ENCODE results near the gene HLA-DQA1. TPM values are rescaled to one million over a fixed set of nuclear protein-coding genes. Genes with fewer than 3 reads are reported as not detected.

HLA-DQA1 gene
- total RNA-seq, 2 experiments from 2014 or later: 5.9 to 6.9 TPM

DNA sequence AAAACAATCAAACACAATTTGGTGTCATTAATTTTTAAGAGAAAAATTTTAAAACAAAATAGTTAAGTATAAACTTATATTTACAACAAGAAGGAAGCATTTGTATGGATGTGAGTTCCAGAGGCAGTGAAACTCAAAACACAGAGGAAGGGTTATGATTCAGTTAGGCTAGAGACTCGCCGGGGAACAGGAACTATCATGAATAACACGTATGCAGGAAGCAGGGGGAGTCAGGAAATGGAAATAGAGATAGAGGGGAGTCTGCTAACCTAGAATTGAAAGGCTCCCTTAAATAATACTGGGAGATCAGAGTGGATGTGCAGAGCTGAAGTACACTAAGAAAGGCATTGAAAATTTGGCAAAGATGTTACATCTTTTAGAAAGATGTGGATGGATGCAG lies 33.3 kb upstream of the HLA-DQA1 start:
- Histone ChIP-seq H3K36me3 (ENCODE audit: insufficient read depth, low read length) (no peaks in the 10 kb centered on the region), H3K4me3 (ENCODE audit: low read length) (no peak overlapping the region), H3K9me3 (ENCODE audit: control insufficient read depth in 1 of 2, insufficient read depth in 1 of 2, low read length in 2 of 2) (no peaks in the 10 kb centered on the region), H3K4me1 (ENCODE audit: insufficient read depth, low read length) (no peaks in the 10 kb centered on the region), H3K27me3 (ENCODE audit: control insufficient read depth in 1 of 2, insufficient read depth in 2 of 2, low read length in 2 of 2) (no peaks in the 10 kb centered on the region), H3K27ac (ENCODE audit: low read depth in 1 of 2, low read length in 2 of 2) (peak overlapping the region in 1 of 2 donors; percentile 62)
- DNase-seq (peak in 1 of 14 experiments; percentile 35), ATAC-seq (ENCODE audit: poor library complexity) (no peak)
- intact Hi-C loops (cut with DNase I, micrococcal nuclease): no loop called here
- TF ChIP-seq, protein P1, sequence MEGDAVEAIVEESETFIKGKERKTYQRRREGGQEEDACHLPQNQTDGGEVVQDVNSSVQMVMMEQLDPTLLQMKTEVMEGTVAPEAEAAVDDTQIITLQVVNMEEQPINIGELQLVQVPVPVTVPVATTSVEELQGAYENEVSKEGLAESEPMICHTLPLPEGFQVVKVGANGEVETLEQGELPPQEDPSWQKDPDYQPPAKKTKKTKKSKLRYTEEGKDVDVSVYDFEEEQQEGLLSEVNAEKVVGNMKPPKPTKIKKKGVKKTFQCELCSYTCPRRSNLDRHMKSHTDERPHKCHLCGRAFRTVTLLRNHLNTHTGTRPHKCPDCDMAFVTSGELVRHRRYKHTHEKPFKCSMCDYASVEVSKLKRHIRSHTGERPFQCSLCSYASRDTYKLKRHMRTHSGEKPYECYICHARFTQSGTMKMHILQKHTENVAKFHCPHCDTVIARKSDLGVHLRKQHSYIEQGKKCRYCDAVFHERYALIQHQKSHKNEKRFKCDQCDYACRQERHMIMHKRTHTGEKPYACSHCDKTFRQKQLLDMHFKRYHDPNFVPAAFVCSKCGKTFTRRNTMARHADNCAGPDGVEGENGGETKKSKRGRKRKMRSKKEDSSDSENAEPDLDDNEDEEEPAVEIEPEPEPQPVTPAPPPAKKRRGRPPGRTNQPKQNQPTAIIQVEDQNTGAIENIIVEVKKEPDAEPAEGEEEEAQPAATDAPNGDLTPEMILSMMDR (IDR thresholded peaks at IDR 0.05): no peak
- H3K36me3 Mint-ChIP-seq (ENCODE audit: low read depth): no peaks in the 10 kb centered on the region
- no peaks in the 10 kb centered on the region for H3K27me3 Mint-ChIP-seq
- CTCF ChIA-PET: no interaction called here
- POLR2A ChIA-PET: no interaction called here
- peaks cover 2% of the 10 kb centered on the region for H3K9me3 Mint-ChIP-seq
- no peak overlapping the region for H3K4me3 Mint-ChIP-seq
- H3K27ac Mint-ChIP-seq: no peak overlapping the region
- peaks cover 11% of the 10 kb centered on the region for H3K4me1 Mint-ChIP-seq (ENCODE audit: low read depth)

DNA sequence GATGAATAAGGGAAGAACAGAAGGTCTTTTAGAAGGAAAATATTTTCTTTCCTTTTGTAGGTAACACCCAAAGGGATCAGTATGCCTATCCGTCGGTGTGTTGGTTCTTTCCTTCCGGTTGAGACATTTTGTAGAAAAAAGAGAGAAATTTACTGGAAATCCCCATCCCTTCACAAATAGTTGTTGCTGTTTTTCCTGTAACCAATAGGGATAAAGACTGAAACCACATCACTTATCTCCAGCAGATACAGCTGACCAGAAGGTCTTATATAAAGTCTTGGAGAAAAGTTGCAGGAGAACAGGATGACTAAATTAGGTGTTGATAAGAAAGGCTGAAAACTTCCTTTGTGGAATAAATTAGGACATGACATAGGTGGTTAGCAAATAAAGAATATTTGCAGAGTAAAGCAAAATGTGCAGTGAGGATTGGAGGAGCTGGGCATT lies 32.8 kb upstream of the HLA-DQA1 start:
- ChIA-PET POLR2A (no interaction called here), CTCF (no interaction called here)
- TF ChIP-seq, protein P1 (IDR thresholded peaks at IDR 0.05): no peak
- H3K4me1 ChIP-seq (ENCODE audit: insufficient read depth, low read length): peaks cover 3% of the 10 kb centered on the region
- no peak overlapping the region for H3K4me3 ChIP-seq (ENCODE audit: low read length)
- H3K36me3 ChIP-seq (ENCODE audit: insufficient read depth, low read length): no peaks in the 10 kb centered on the region
- H3K27me3 Mint-ChIP-seq: no peaks in the 10 kb centered on the region
- H3K4me1 Mint-ChIP-seq (ENCODE audit: low read depth): peaks cover 11% of the 10 kb centered on the region
- H3K9me3 ChIP-seq (ENCODE audit: control insufficient read depth in 1 of 2, insufficient read depth in 1 of 2, low read length in 2 of 2): no peaks in the 10 kb centered on the region
- DNase-seq (peak in 3 of 14 experiments; percentile 44 to 56 (median 44)), ATAC-seq (ENCODE audit: poor library complexity) (peak; percentile 41)
- H3K9me3 Mint-ChIP-seq: no peaks in the 10 kb centered on the region
- no peak overlapping the region for H3K27ac Mint-ChIP-seq
- H3K27ac ChIP-seq (ENCODE audit: low read depth in 1 of 2, low read length in 2 of 2): peak overlapping the region in 1 of 2 donors; percentile 62
- no peaks in the 10 kb centered on the region for H3K36me3 Mint-ChIP-seq (ENCODE audit: low read depth)
- no peaks in the 10 kb centered on the region for H3K27me3 ChIP-seq (ENCODE audit: control insufficient read depth in 1 of 2, insufficient read depth in 2 of 2, low read length in 2 of 2)
- intact Hi-C loops (cut with DNase I, micrococcal nuclease): no loop called here
- H3K4me3 Mint-ChIP-seq: no peak overlapping the region

DNA sequence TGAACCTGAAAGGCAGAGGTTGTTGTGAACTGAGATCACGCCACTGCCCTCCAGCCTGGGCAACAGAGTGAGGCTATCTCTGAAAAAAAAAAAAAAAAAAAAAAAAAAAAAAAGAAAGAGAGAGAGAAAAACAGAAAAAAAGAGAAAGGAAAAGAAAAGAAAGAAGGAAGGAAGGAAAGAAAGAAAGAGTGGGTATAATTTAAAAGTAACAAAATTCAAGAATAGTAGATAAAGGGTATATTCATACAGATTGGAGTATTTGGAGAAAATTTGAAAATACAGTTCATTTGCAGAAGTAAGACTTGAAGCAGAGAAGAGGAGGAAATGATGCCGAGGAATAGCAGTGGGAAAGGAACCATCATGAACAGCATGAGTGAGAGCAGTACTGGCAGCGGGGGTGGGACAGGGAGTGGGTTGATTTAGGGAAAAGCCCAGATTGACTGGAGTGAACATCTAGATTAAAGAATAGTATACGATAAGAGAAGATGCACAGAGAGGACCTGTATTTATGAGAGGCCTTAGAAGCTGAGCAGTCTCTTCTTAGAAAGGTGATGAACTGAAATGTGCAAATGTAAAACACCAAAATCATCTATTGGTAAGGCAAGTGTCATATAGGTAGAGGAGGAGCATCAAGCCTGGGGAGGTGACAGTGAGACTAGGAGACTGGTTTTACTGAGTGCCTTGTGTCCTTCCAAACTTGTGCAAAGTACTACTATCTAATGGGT lies 29.8 kb upstream of the HLA-DQA1 start:
- TF ChIP-seq, protein P1 (IDR thresholded peaks at IDR 0.05): no peak
- H3K4me1 ChIP-seq (ENCODE audit: insufficient read depth, low read length): peaks cover 7% of the 10 kb centered on the region
- H3K27ac ChIP-seq (ENCODE audit: low read depth in 1 of 2, low read length in 2 of 2): no peak overlapping the region
- H3K9me3 ChIP-seq (ENCODE audit: control insufficient read depth in 1 of 2, insufficient read depth in 1 of 2, low read length in 2 of 2): no peaks in the 10 kb centered on the region
- ChIA-PET POLR2A (no interaction called here), CTCF (no interaction called here)
- H3K36me3 Mint-ChIP-seq (ENCODE audit: low read depth): no peaks in the 10 kb centered on the region
- H3K27me3 ChIP-seq (ENCODE audit: control insufficient read depth in 1 of 2, insufficient read depth in 2 of 2, low read length in 2 of 2): no peaks in the 10 kb centered on the region
- no peaks in the 10 kb centered on the region for H3K36me3 ChIP-seq (ENCODE audit: insufficient read depth, low read length)
- peak in 2 of 14 experiments; percentile 22 to 23 for DNase-seq
- ATAC-seq (ENCODE audit: poor library complexity): no peak
- H3K27me3 Mint-ChIP-seq: no peaks in the 10 kb centered on the region
- intact Hi-C loops (cut with DNase I, micrococcal nuclease): no loop called here
- H3K4me1 Mint-ChIP-seq (ENCODE audit: low read depth): peaks cover 11% of the 10 kb centered on the region
- no peaks in the 10 kb centered on the region for H3K9me3 Mint-ChIP-seq
- H3K27ac Mint-ChIP-seq: no peak overlapping the region
- H3K4me3 Mint-ChIP-seq: no peak overlapping the region
- H3K4me3 ChIP-seq (ENCODE audit: low read length): no peak overlapping the region

All from CD4-positive, alpha-beta T cell (primary cell).